Hematopoietic multipotent progenitor cell treated with erythropoietin and hydrocortisone succinate and interleukin-3 and kit ligand, for 17 days (in vitro differentiated cells): ENCODE measurements around the gene WWC1.
"Not testable (repeated sequence)": the region's sequence is repeated elsewhere in the genome, so short reads cannot be mapped to it uniquely, and the experiment has no call there.

Experiments
- DNase-seq: peaks from one replicate; pipeline ENCODE4 v3.0.0-alpha.2; 2015; ENCODE audit warnings: low spot score

The WWC1 gene

DNA sequence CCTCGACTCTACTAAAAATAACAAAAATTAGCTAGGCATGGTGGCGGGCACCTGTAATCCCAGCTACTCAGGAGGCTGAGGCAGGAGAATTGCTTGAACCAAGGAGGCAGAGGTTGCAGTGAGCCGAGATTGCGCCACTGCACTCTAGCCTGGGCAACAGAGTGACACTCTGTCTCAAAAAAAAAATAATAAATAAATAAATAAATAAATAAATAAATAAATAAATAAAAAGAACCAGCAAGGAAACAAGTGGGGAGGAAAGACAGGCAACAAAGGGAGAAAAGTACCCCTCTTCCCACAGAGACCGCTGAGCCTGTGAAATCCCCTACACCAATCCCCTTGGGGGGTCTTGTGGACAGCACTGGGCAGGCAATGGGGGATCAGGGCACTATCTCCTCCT is 4.6 kb upstream of the WWC1 start:
- not testable (repeated sequence) for DNase-seq

DNA sequence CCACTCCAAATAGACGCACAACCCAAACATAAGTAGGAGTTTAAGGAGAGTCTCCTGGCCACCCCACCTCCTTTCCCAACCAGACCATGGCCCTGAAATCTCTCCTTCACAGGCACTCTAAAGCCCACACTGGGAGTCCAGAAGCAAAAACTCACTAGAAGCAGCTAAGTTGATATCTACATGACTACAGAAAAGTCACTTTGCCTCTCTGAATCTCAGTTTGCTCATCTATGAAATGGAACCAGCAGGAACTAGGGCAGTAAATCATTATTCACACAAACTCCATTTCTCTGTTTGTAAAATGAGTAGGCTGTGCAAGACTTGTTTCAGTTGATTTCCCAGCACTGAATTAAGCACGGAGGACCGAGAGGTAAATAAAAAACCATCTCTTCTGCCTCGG is 4.1 kb upstream of the WWC1 start:
- DNase-seq = no peak

DNA sequence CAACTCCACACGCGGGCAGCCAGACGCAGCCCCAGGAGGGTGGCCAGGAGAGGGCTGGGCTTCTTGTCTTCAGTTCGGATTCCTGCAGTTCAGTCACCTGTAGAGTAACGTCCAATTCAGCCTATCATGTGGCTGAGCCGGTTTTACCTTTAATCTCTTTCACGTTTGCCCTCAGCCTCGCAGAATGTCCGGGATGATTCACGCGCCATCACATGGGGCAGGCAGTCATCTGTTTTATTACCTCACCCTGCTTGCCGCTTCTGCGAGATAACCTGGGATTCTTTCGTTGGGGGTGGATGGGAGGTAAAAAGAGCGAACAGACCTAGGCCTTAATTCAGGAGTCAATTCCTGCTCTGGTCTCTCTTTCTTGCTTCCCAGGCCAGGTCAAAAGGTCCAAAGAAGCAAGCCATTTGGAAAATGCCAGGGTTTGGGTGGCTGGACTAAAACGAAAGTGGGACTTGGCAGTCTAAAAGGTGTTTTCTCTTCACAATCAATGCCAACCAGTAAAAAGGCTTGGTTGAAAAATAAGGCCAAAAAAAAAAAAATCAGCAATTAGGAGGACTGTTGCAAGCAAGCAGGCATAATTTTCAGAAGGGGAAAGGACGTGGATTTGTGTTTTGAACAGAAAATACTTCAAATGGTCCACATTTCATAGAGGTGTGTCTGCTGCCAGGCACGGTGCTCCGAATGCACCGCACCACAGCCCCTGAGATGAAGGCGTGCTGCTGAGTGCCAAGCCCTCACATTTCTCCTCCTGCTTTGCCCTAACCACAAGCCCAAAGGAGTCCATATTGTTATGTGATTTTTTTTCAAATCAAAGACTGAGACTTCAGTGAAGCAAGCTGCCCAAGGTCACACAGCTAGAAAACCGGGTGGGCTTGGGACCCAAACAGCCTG is 2.8 kb upstream of the WWC1 start:
- no peak for DNase-seq

DNA sequence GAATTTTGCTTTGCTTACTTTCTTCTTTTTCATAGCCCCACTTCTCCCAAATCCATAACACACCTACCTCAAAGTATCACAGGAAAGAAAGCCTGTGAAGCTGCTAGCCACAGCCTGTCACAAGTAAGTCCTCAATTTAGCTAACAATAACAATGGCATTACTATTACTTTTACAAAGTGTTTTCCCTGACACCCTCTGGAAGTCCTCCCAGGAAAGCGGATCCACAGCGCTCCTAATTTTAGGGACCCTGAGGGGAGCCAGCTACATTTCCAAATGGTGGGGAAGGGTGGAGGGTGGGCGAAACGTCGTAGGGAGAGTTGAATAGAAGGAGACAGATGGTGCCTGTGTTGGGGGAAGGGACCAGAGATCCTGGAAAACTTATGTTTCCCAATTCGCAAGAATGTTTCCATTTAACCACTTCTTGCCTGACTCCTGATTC is 523 bp upstream of the WWC1 start:
- DNase-seq = no peak

DNA sequence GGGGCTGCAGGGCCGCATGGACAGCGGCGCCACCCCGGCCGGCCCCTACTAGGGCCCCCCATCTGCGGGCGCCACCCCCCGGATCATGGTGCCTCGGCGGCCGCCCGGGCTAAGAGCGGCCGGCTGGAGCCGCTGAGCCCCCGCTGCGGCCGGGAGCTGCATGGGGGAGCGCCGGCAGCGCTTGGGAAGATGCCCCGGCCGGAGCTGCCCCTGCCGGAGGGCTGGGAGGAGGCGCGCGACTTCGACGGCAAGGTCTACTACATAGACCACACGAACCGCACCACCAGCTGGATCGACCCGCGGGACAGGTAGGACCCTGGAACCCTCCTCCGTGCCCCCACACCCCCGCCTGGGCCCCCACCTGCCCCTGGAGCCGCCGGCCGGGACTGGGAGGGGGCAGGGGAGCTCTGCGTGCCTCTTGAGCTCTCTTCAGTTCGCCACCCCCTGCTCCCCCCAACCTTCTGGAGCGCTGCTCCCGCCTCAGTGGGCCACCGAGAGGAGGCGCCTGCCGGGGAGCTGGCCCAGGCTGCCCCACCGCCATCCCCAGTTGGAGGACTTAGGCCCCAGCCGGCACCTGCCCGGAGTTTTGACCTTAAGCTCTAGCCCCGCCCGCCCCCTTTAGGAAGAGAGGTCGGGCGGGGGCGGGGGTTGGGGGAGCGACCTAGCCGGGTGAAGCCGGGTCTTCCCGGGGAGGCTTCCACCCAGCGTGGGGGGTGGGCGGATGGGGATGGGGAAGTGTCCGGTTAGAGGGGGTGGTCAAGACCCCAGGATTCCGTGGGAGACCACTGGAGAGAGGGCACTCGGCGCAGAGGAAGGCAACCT is 730 bp downstream of the WWC1 start:
- no peak for DNase-seq

DNA sequence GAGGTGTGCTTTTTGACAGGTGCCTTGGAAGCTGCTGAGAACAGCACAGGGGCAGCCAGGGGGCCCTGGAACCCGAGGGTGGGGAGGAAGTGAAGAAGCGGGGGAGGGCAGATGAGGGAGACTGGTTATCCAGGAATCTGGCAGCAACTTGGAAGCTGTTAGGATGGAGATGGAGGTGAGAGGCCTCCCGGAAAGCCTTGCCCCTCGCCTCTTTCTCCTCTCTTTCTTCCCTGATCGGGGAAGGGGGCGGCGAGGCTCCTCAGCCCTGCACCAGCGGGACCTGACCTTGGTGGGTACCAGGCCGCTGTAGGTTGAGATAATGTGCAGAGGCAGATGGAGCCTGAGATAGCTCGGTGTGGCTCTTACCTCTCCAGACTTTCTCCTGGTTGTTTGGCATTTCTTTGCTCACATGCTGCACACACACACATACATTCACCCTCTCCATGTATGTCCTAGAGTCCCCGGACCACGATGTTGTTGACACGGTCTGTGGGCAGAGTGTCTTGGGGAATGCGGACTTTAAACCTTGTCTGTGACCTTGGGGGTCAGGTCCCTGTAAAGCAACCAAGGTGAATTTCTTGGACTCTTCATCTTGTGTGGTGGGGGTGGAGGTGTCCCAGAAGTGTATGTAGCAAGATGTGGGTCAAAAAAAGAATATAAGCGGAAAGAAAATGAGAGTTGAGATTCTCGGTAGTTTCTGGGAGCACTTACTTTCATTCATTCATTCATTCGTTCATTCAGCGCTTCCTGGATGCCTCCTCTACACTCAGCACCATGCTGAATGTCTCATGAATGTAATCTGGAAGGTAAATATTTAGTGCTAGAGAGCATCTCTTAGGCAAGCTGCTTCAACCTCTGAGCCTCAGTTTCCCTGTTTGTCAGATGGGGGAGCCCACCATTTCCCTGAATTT is 1.6 kb downstream of the WWC1 start:
- DNase-seq = no peak

DNA sequence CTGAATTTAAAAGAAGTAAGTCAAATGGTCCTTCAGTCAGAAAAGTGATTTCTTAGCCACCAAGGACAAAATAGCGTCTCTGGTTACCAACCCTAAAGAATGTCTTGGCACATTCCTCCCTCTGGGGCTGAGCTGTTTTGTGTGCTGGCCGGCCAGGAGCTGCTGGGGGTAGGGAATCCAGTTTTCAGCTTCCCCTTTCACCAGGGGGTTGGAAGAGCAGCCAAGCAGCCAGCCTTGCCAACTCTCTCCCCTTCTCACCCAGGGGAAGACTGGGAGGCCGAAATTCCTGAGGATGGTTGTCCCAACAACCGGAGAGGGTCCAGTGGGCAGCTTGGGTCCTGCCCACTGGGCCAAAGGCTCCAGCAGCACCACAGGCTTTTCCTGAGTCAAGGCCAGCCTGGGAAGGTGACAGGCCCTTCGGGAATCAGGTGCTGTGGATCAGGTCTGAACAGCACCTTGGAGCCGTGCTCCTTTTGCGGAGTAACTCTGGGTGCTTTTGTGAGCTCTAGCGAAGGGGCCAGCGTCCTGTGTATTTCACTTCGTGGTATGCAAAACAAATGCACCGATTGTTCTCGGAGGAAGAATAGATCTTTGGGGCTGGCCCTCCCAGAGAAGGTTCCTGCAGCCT is 4.2 kb downstream of the WWC1 start:
- DNase-seq = no peak

DNA sequence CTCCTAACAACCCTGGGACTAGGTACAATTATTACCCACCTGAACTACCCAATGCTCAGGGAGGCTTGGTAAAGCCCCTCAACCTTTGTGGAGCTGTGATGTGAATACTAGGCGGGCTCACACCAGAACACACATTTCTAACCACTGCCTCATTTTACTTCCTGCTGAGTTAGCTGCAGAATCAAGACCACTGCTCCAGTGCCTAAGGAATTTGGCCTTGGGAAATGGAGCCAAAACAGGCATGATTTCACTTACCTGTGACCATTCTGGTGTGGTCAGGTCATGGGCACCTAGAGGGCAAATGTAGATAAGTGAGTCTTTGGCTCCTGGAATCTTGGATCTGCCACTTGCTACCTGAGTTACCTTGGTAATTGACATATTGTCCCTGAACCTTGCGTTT is 5.2 kb downstream of the WWC1 start:
- no peak for DNase-seq

DNA sequence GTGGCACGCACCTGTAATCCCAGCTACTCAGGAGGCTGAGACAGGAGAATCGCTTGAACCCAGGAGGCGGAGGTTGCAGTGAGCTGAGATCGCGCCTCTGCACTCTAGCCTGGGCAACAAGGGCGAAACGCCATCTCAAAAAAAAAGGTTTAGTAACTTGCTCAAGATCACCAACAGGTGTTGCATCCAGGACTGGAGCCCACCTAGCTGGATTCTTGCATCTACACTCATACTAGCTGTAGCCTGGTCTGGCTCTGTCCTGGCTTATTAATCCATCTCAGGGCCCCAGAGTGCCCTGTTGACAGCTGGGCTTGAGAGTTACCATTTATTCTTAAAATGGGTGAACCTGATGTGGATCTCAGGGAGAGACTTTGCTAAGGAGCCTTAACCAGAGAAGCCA is 7.5 kb downstream of the WWC1 start:
- DNase-seq = no peak

DNA sequence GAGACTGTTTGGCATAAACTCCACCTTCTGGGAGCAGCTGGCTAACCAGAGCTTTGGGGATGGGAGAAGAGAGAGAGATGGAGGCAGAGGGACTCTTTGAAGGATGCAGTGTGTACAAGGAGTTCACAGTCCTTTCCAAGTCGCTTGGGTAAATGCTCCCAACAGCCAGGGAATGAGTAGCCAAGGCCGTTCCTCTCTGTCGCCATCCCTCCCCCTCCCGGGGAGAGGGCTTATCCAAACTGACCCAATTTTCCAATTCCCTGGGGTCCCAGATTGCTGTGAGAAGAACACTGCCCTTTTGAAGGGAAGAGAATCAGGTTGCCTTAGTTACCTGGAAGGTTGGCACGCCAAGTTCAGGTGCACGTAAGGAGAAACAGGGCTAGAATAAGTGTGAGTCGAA is 7.9 kb downstream of the WWC1 start:
- DNase-seq = no peak

DNA sequence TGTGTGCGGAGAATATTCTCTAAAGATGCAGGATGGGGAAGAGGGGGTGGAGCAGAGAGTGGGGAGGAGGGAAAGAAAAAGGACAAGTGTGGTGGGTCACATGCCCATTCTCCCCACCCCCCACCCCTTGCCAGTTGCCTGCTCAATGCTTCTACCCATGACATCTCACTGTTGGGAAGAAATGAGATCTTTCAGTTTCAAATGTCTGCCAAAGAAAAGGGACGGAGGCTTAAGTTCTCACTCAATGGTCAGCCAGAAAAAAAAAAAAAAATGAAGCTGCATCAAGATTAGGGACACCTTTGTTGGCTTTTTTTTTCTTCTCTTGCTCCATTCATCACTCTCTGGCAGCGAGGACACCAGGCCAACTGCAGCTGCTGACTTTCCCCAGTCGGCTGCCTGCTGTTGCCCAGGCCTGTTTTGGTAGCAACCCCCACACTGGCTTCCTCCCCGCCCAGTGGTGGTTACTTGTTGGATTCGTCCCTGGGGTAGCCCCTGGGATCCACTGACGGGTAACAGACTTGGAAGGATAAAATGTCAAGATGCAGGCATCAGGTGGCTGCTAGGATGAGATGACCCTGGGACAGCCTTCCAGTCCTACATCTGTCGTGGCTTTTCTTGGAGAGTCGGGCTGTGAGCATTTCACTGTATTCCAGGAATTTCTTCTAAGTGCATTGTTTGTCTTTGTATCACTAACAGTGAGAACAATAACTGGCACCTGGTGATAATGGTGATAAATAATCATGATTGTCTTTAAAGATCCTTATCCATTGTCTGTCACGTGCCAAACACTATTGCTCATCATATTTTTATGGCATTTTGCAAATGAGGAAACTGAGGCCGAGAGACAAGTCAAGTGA is 9.1 kb downstream of the WWC1 start:
- no peak for DNase-seq

DNA sequence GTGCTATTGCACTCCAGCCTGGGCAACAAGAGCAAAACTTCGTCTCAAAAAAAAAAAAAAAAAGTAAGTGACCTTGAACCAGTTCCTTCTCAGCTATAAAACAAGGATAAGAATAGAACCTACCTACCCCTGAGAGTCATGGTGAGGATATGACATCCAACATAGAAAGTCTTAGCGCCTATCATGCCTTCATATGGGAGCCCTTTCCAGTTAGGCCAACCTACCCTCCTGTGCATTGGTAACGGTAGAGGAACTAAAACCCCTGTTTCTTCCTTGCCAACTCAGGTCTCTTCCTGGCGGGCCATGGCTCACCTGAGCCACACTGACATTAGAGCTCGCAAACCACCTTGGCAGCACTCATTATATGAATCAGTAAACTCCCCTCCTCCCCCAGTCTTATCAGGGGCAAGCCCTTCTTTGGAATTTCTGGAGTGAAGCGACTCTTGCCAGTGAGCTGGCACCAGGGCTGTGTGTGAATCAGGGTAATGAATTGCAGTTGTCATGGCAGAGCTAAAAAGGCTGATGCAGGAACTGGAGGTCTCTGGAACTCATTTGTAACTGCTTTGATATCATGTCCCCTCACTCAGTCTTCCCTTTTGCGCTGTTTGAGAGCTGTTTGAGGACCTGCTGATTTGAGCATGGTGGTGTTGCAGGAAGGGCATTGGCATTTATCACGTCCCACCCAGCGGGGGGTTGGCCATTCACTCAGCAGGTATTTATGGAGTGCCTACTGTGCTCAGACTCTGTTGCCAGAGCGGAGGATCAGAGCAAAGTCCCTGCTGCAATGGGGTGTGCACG is 10.3 kb downstream of the WWC1 start:
- DNase-seq = no peak

DNA sequence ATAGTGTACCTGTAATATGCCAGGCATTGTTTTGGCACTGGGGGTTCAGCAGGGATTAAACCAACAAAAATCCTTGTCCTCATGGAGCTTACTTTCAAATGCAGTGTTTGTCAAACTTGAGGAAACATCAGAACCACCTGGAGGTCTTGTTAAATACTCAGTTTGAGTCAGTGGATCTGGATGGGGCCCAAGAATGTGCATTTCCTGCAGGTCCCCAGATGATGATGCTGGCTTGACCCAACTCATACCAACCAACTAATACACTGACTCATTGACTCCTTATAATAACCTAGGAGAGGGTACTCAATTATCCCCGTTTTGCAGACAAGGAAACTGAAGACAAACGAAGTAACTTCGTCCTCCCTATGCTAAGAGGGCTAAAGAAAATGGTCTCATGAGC is 11.3 kb downstream of the WWC1 start:
- DNase-seq = no peak

DNA sequence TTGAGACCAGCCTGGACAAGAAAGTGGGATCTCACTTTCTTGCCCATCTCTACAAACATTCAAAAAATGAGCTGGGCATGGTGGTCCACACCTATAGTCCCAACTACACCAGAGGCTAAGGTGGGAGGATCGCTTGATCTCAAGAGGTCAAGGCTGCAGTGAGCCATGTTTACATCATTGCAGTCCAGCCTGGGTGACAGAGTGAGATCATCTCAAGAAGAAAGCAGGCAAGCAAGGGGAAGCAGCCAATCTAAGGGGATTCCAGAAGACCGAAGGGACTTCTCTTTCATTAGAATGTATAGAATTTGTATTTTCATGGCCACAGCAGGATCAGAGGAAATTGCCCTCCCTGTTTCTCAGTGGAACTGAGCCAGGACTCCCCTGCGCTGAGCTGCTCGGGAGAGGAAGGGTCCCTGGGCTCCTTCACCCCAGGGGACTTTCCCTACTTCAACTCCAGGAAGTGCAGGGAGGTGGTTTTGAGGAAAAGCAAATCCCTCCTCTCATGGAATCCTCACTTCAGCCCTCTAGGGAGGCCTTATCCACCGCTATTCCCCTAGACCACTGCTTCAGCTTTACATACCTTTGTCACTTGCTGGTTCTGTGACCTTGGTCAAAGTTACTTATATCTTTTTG is 12.1 kb downstream of the WWC1 start:
- DNase-seq = no peak

DNA sequence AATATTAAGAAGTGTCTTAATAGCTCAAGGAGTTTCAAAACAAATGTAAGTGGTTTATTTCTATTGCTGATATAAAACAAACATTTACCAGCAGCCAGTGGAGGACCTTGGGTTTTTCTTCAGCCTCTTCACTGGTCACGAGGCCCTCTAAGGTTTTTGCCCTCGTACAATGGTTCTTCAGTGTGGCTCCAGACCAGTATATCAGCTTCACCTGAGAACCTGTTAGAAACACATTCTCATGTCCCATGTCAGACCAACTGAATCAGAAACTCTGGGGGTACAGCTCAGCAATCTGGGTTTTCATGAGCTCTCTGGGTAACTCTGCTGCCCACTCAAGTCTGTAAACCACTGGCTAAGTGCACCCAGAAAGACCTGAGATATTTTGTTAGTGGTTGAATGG is 12.9 kb downstream of the WWC1 start:
- DNase-seq = no peak

DNA sequence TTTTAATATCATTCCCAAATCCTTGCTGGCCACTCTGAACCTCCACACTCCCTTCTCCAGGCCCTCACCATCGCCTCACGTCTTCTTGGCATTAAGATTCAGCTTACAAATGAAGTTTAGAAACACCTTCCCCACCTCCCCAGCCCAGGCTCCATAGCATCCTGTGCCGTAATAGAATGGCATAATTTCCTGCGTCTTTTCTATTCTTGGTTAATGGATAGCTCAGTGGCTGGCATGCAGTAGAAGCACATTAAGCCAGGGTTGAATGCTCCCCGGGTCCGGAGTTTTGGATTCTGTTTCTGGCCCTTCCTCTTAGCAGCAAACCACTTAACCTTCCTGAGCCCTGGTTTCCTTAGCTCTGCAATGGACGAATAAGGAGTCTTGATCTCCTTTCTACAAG is 13.8 kb downstream of the WWC1 start:
- DNase-seq = no peak

DNA sequence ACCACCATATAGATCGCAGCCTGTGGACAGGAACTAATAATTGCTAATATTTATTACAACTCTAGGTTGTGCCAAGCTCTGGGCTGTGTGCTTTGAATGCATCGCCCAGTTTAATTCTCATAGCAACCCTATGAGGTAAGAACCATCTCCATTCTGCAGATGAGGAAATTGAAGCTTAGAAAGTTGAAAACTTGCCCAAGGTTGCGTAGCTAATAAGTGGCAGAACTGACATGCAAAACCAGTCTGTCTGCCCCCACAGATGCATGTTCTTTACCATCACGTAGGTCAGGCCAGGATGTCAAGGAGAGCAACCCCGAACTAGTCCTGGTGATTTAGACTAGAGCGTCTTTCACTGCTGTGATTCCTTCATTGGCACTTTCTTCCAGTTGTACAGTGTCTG is 15.6 kb downstream of the WWC1 start:
- DNase-seq = no peak

DNA sequence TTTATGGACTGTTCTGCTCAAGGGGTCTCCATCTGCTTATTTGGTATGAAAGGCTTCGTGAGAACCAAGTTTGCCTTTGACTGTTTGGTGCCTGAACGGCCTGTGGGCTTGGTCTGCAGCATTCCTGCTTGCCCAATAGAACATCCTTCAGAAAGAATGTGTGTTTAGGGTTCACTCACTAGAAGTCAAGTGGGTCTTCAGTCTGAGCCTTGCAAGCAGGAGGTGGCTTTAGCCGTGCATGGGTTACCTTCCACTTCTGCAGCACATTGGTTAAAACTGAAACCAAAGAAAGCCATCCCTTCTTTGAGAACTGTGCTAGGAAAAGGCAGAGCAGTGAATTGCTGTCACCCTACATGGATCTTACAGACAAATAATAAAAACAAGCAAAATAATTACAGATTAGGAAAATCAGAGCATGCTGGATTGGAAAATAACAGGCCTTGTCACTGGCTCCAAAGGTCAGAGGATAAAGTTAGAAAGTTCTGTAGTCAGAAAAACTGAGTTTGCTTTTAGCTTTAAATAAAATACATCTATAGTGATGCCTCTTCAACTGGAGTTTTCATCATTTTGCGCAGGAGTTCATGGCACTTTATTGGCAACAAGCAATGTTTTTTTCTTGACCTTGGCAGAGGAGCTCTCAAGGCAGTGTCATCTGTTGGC is 16.6 kb downstream of the WWC1 start:
- DNase-seq = no peak
